IMR-90 (cell line): Measurements from ENCODE around the gene ADGRA1. TPM values are rescaled to one million over a fixed set of nuclear protein-coding genes. Genes with fewer than 3 reads are reported as not detected.

Source experiments
- ATAC-seq: fragments of 200-7000 bp; cut with Tn5 transposase; 2 replicates; pipeline ENCODE4 v1.9.1; 2020; ENCODE audit warnings: low read depth, mild to moderate bottlenecking, moderate library complexity
- BruUV-seq: library from RNA; stranded (reverse); fragments of 400-500 nt; replicated peaks from 2 replicates; lab custom pipeline; 2021; lab: Mats Ljungman, UMichigan
- CTCF ChIA-PET: fragments of 300-600 bp; formaldehyde crosslinking; extraction: SDS; loops from one replicate; lab custom pipeline; 2021; ENCODE audit warnings: antibody characterized with exemption; lab: Yijun Ruan, JAX
- POLR2A ChIA-PET: fragments of 300-600 bp; sonication (Branson Sonifier 250); formaldehyde crosslinking; loops from one replicate; lab custom pipeline; 2022; ENCODE audit warnings: antibody characterized with exemption; ENCODE audit not compliant: unreplicated experiment; lab: Charles Lee
- DNase-seq: peaks from one replicate; pipeline ENCODE4 v3.0.0; 2013
- H2AFZ ChIP-seq: replicated peaks from 2 replicates; pipeline ENCODE3; 2013; ENCODE audit warnings: low read length, mild to moderate bottlenecking; ENCODE audit not compliant: poor library complexity
- H2AK5ac ChIP-seq: 2 replicates; pipeline ENCODE4 v1.6.1; 2013; ENCODE audit warnings: low read depth, low read length, inconsistent platforms
- H2AK9ac ChIP-seq: replicated peaks from 2 replicates; pipeline ENCODE3; 2013; ENCODE audit warnings: mild to moderate bottlenecking, low read depth, low read length, moderate library complexity; ENCODE audit not compliant: poor library complexity
- H2BK120ac ChIP-seq: 2 replicates; pipeline ENCODE4 v1.6.1; 2013; ENCODE audit warnings: low read depth, low read length, inconsistent platforms
- H2BK15ac ChIP-seq: 3 replicates; pipeline ENCODE4 v1.6.1; 2013; ENCODE audit warnings: low read depth, low read length, inconsistent platforms
- H2BK20ac ChIP-seq: 2 replicates; pipeline ENCODE4 v1.6.1; 2013; ENCODE audit warnings: low read depth, mild to moderate bottlenecking, inconsistent platforms, low read length, moderate library complexity
- H2BK5ac ChIP-seq: 2 replicates; pipeline ENCODE4 v1.6.1; 2013; ENCODE audit warnings: mild to moderate bottlenecking, low read depth, low read length, inconsistent platforms; ENCODE audit not compliant: poor library complexity, severe bottlenecking
- H3K14ac ChIP-seq: replicated peaks from 2 replicates; pipeline ENCODE4 v1.6.1; 2013; ENCODE audit warnings: low read depth, low read length, inconsistent platforms
- H3K18ac ChIP-seq: 2 replicates; pipeline ENCODE4 v1.6.1; 2013; ENCODE audit warnings: low read depth, low read length, control low read depth
- H3K23ac ChIP-seq: 2 replicates; pipeline ENCODE4 v1.6.1; 2013; ENCODE audit warnings: low read depth, low read length, inconsistent platforms
- H3K27ac ChIP-seq: 2 replicates; pipeline ENCODE4 v1.5.1; 2013; ENCODE audit warnings: mild to moderate bottlenecking, control low read depth, low read length; ENCODE audit not compliant: insufficient read depth
- H3K27me3 ChIP-seq: 2 replicates; pipeline ENCODE4 v1.6.1; 2013; ENCODE audit warnings: low read length; ENCODE audit not compliant: control insufficient read depth, insufficient read depth
- H3K36me3 ChIP-seq: 2 replicates; pipeline ENCODE4 v1.6.1; 2013; ENCODE audit warnings: low read length, mixed read lengths; ENCODE audit not compliant: control insufficient read depth, insufficient read depth
- H3K4ac ChIP-seq: 2 replicates; pipeline ENCODE4 v1.6.1; 2013; ENCODE audit warnings: low read depth, low read length, inconsistent platforms
- H3K4me1 ChIP-seq: 2 replicates; pipeline ENCODE4 v1.6.1; 2013; ENCODE audit warnings: low read length, mixed read lengths; ENCODE audit not compliant: control insufficient read depth, insufficient read depth
- H3K4me2 ChIP-seq: 2 replicates; pipeline ENCODE4 v1.6.1; 2013; ENCODE audit warnings: low read depth, mild to moderate bottlenecking, control low read depth, low read length, moderate library complexity
- H3K4me3 ChIP-seq: 2 replicates; pipeline ENCODE4 v1.5.1; 2013; ENCODE audit warnings: low read depth, mild to moderate bottlenecking, control low read depth, low read length, moderate library complexity; ENCODE audit not compliant: insufficient read depth
- H3K56ac ChIP-seq: 2 replicates; pipeline ENCODE4 v1.6.1; 2013; ENCODE audit warnings: low read length, inconsistent platforms; ENCODE audit not compliant: insufficient read depth; ENCODE audit errors: extremely low read depth
- H3K79me1 ChIP-seq, 2 experiments: 2 replicates each; pipeline ENCODE4 v1.6.1; 2013; ENCODE audit warnings: low read length in 2 of 2, inconsistent platforms in 1 of 2, low read depth in 1 of 2
- H3K9ac ChIP-seq: 2 replicates; pipeline ENCODE4 v1.6.1; 2013; ENCODE audit warnings: low read depth, low read length, control low read depth
- H3K9me1 ChIP-seq: 2 replicates; pipeline ENCODE4 v1.6.1; 2013; ENCODE audit warnings: low read length, inconsistent platforms; ENCODE audit not compliant: insufficient read depth
- H3K9me3 ChIP-seq: 2 replicates; pipeline ENCODE4 v1.6.1; 2013; ENCODE audit warnings: low read length; ENCODE audit not compliant: control insufficient read depth, insufficient read depth
- H4K20me1 ChIP-seq: 2 replicates; pipeline ENCODE4 v1.6.1; 2013; ENCODE audit warnings: low read length, inconsistent platforms; ENCODE audit not compliant: insufficient read depth
- H4K5ac ChIP-seq: 2 replicates; pipeline ENCODE4 v1.6.1; 2013; ENCODE audit warnings: mild to moderate bottlenecking, low read depth, low read length, control low read depth
- H4K8ac ChIP-seq, 2 experiments: 2 replicates each; pipeline ENCODE4 v1.6.1; 2013; ENCODE audit warnings: low read depth in 2 of 2, low read length in 2 of 2, control low read depth in 1 of 2, inconsistent platforms in 1 of 2
- H4K91ac ChIP-seq: 2 replicates; pipeline ENCODE4 v1.6.1; 2013; ENCODE audit warnings: low read depth, low read length, inconsistent platforms; ENCODE audit not compliant: insufficient read depth
- CHD1 ChIP-seq: IDR thresholded peaks from 2 replicates; pipeline ENCODE4 v1.6.1; 2012; ENCODE audit warnings: low read depth, low read length, improper control_type of control experiment
- FOS ChIP-seq: fragments of 150-350 bp; IDR thresholded peaks from 2 replicates; pipeline ENCODE4 v1.6.1; 2016; ENCODE audit warnings: low read depth, low read length
- MAFK ChIP-seq: IDR thresholded peaks from 2 replicates; pipeline ENCODE4 v1.6.1; 2012; ENCODE audit warnings: low read depth, low read length, improper control_type of control experiment
- MAZ ChIP-seq: IDR thresholded peaks from 2 replicates; pipeline ENCODE4 v1.6.1; 2012; ENCODE audit warnings: low read depth, mild to moderate bottlenecking, low read length, improper control_type of control experiment, moderate library complexity, borderline replicate concordance
- MXI1 ChIP-seq: IDR thresholded peaks from 2 replicates; pipeline ENCODE4 v1.6.1; 2012; ENCODE audit warnings: low read depth, mild to moderate bottlenecking, low read length, moderate library complexity, borderline replicate concordance
- NFE2L2 ChIP-seq: fragments of 150-350 bp; IDR thresholded peaks from 2 replicates; pipeline ENCODE4 v1.6.1; 2016; ENCODE audit warnings: low read depth, mild to moderate bottlenecking, low read length
- RAD21 ChIP-seq: IDR thresholded peaks from 2 replicates; pipeline ENCODE4 v1.6.1; 2012; ENCODE audit warnings: low read length, improper control_type of control experiment
- RCOR1 ChIP-seq: IDR thresholded peaks from 2 replicates; pipeline ENCODE4 v1.6.1; 2012; ENCODE audit warnings: mild to moderate bottlenecking, low read length, improper control_type of control experiment; ENCODE audit not compliant: insufficient replicate concordance
- SMC3 ChIP-seq: fragments of 150-350 bp; IDR thresholded peaks from 2 replicates; pipeline ENCODE4 v1.6.1; 2016; ENCODE audit warnings: low read depth, mild to moderate bottlenecking, antibody characterized with exemption, low read length, moderate library complexity
- WGBS, 2 experiments: methylation state at CpG; one replicate each; pipeline versions ENCODE4 v1.1.5 to v1.1.7; 2013; ENCODE audit warnings: missing lambda C conversion rate in 2 of 2; ENCODE audit not compliant: insufficient read length in 1 of 2; ENCODE audit errors: extremely low coverage in 2 of 2; 5-methylcytosine and 5-hydroxymethylcytosine counted together
- dilution Hi-C: fragments of 300-500 bp; cut with HindIII; formaldehyde crosslinking; loops from one replicate; pipeline ENCODE4 v1.14.3; 2018; ENCODE audit warnings: low sequenced_read_pairs; ENCODE audit not compliant: unreplicated experiment
- in situ Hi-C: fragments of 300-500 bp; cut with MboI; formaldehyde crosslinking; loops from 3 replicates; pipeline ENCODE4 v1.14.3; 2019; ENCODE audit warnings: low sequenced_read_pairs, inconsistent platforms, mixed read lengths
- intact Hi-C: fragments of 100-400 bp; cut with micrococcal nuclease; formaldehyde crosslinking; loops from 2 replicates; pipeline ENCODE4 v1.10.0; 2022
- polyA plus RNA-seq, 3 experiments: library from polyadenylated mRNA; depleted of rRNA; stranded (reverse); fragments of >200 nt; gene quantifications; 2 replicates each; pipeline ENCODE4 v1.2.3, GENCODE V29; 2012; ENCODE audit warnings: low replicate concordance in 1 of 3
- total RNA-seq: library from RNA; depleted of rRNA; stranded (reverse); fragments of >200 nt; gene quantifications from 2 replicates; pipeline ENCODE4 v1.2.3, GENCODE V29; 2012
- TF ChIP-seq, protein P1 (sequence below): fragments of 150-350 bp; IDR thresholded peaks from 2 replicates; pipeline ENCODE4 v1.6.1; 2016; ENCODE audit warnings: low read depth, mild to moderate bottlenecking, low read length, moderate library complexity, borderline replicate concordance
- TF ChIP-seq, protein P2 (sequence below): fragments of 150-350 bp; IDR thresholded peaks from 2 replicates; pipeline ENCODE4 v1.6.1; 2017; ENCODE audit warnings: mild to moderate bottlenecking, antibody characterized with exemption, low read length, low read depth

Gene ADGRA1
- total and polyA plus RNA-seq, 2 of the 4 experiments (the other 2 are of a cell fraction) = not detected

DNA sequence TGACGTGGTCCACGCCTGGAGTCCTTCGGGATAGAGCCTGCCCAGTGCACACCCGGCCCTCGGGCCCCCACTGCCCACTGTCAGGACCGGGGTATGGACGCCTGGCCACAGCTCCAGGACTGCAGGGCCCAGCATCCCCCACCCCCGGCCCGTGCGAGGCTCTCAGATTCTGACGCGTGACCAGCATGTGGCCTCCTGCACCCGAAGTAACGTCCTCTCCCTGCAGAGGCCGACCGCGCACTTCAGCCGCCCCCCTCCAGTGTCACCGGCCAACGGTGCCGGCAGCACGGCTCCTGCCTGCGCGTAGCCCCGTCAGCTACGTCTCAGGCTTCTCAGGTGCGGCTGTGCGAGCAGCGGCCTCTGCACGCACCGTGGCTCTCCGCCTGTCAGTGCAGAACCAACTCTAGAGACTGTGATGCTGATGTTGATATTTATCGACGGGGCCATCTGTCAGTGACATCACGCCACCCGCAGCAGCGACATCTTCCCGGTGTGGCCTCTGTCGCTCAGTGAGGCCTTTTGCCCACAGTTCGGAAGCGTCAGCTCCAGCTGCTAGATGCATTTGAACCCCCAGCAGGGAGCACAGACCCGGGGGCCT is 40.1 kb upstream of the ADGRA1 start:
- dilution Hi-C loops (no loop called here), intact Hi-C loops (no loop called here), in situ Hi-C loops (no loop called here)
- H3K4me3 ChIP-seq = no peak overlapping the region
- H3K9me3 ChIP-seq = no peaks in the 10 kb centered on the region
- H4K8ac ChIP-seq = no peak overlapping the region
- WGBS, 2 experiments = 49% methylated on average over 14 of the region's 42 CpGs; no CpG with 5 or more reads in 1 of the 2 experiments
- POLR2A ChIA-PET = no interaction called here
- no peak overlapping the region for H2BK120ac ChIP-seq
- BruUV-seq = no TSS peak
- H3K18ac ChIP-seq = no peak overlapping the region
- H2BK15ac ChIP-seq = no peak overlapping the region
- no peaks in the 10 kb centered on the region for H3K36me3 ChIP-seq
- no peak overlapping the region for H3K4ac ChIP-seq
- peaks cover 7% of the 10 kb centered on the region; the same call in 1 of the 2 replicates for H3K27me3 ChIP-seq
- no peak overlapping the region for H3K9ac ChIP-seq
- no peak overlapping the region for H2BK20ac ChIP-seq
- DNase-seq = no peak
- TF ChIP-seq MXI1 (no peak), RCOR1 (no peak), MAZ (no peak), SMC3 (no peak), RAD21 (no peak), FOS (no peak), MAFK (no peak), CHD1 (no peak), NFE2L2 (no peak)
- TF ChIP-seq, protein P1, sequence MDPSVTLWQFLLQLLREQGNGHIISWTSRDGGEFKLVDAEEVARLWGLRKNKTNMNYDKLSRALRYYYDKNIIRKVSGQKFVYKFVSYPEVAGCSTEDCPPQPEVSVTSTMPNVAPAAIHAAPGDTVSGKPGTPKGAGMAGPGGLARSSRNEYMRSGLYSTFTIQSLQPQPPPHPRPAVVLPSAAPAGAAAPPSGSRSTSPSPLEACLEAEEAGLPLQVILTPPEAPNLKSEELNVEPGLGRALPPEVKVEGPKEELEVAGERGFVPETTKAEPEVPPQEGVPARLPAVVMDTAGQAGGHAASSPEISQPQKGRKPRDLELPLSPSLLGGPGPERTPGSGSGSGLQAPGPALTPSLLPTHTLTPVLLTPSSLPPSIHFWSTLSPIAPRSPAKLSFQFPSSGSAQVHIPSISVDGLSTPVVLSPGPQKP = no peak
- TF ChIP-seq, protein P2, sequence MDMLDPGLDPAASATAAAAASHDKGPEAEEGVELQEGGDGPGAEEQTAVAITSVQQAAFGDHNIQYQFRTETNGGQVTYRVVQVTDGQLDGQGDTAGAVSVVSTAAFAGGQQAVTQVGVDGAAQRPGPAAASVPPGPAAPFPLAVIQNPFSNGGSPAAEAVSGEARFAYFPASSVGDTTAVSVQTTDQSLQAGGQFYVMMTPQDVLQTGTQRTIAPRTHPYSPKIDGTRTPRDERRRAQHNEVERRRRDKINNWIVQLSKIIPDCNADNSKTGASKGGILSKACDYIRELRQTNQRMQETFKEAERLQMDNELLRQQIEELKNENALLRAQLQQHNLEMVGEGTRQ = no peak
- H3K56ac ChIP-seq = no peak overlapping the region
- H3K79me1 ChIP-seq = no peaks in the 10 kb centered on the region
- CTCF ChIA-PET = no interaction called here
- H3K4me2 ChIP-seq = no peak overlapping the region
- H2AFZ ChIP-seq = no peak overlapping the region
- H3K9me1 ChIP-seq = no peaks in the 10 kb centered on the region
- no peak overlapping the region for H2BK5ac ChIP-seq
- H3K4me1 ChIP-seq = no peaks in the 10 kb centered on the region
- H4K91ac ChIP-seq = no peak overlapping the region
- H3K27ac ChIP-seq = no peak overlapping the region
- no peak overlapping the region for H4K5ac ChIP-seq
- H3K14ac ChIP-seq = no peak overlapping the region
- no peak overlapping the region for H2AK9ac ChIP-seq
- H2AK5ac ChIP-seq = no peak overlapping the region
- no peaks in the 10 kb centered on the region for H4K20me1 ChIP-seq
- H3K23ac ChIP-seq = no peak overlapping the region
- no peak for ATAC-seq
